K562 (cell line): ENCODE results near the gene LTK.

Source experiments
- DPF2 ChIP-seq: fragments of 450-650 bp; IDR thresholded peaks from 2 replicates; pipeline ENCODE4 v1.6.1; 2016
- GTF2F1 ChIP-seq: IDR thresholded peaks from 2 replicates; pipeline ENCODE4 v1.6.1; 2011; ENCODE audit warnings: low read depth, low read length, improper control_type of control experiment
- HNRNPUL1 ChIP-seq: fragments of 200-400 bp; formaldehyde crosslinking; IDR thresholded peaks from 2 replicates; pipeline ENCODE4 v1.6.1; 2017; ENCODE audit warnings: low read length
- KDM2B ChIP-seq: fragments of 250-450 bp; sonication (Bioruptor Pico); IDR thresholded peaks from 2 replicates; pipeline ENCODE4 v1.8.0; 2021; ENCODE audit warnings: mild to moderate bottlenecking, moderate library complexity
- NCOA1 ChIP-seq: fragments of 450-650 bp; IDR thresholded peaks from 2 replicates; pipeline ENCODE4 v1.6.1; 2016; ENCODE audit warnings: low read depth
- NR3C1 ChIP-seq: sonication (generic); formaldehyde crosslinking; IDR thresholded peaks from 2 replicates; pipeline ENCODE4 v1.8.1; 2022; ENCODE audit warnings: missing genetic modification reagents
- POLR2AphosphoS5 ChIP-seq: IDR thresholded peaks from 2 replicates; pipeline ENCODE4 v1.6.1; 2011; ENCODE audit warnings: mild to moderate bottlenecking, low read depth, low read length, moderate library complexity; ENCODE audit not compliant: control insufficient read depth, insufficient read depth
- TCFL5 ChIP-seq: fragments of 250-450 bp; sonication (Bioruptor Pico); conservative IDR thresholded peaks from 2 replicates; pipeline ENCODE4 v1.6.1; 2021; ENCODE audit warnings: mild to moderate bottlenecking, moderate library complexity, matching md5 sums
- TF ChIP-seq, protein P1 (sequence below), 3 experiments: IDR thresholded peaks in 2 of 3; conservative IDR thresholded peaks in 1 of 3; 2 replicates each; pipeline ENCODE4 v1.5.1; 2011 to 2012; ENCODE audit warnings: low read length in 3 of 3, mild to moderate bottlenecking in 3 of 3, control low read depth in 2 of 3, improper control_type of control experiment in 1 of 3, inconsistent platforms in 1 of 3, low read depth in 1 of 3, mixed read lengths in 1 of 3, moderate library complexity in 1 of 3; ENCODE audit not compliant: insufficient read depth in 2 of 3

DNA sequence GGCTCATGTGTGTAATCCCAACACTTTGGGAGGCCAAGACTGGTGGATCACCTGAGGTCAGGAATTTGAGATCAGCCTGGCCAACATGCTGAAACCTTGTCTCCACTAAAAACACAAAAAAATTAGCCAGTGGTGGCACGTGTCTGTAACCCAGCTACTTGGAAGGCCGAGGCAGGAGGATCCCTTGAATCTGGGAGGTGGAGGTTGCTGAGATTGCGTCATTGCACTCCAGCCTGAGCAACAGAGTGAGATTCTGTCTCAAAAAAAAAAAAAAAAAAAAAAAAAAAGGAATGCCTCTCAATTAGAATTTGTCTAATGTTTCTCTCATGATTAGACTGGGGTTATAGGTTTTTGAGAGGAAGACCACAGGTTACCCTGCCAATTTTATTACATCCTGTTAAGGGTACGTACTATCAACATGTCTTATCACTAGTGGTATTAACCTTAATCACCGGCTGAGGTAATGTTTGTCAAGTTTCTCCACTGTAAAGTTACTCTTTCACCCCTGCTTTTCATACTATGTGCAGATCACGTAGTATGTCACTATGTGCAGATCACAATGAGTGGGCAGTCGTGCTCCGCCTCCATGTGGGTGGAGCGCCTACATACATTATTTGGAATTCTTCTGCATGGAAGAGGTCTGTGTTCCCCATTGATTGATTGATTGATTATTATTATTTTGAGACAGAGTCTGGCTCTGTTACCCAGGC is 36.6 kb upstream of the LTK start:
- TF ChIP-seq POLR2AphosphoS5 (no peak), TCFL5 (no peak), NCOA1 (no peak), NR3C1 (CRISPR knock-in tag) (no peak), GTF2F1 (no peak), DPF2 (no peak), KDM2B (CRISPR knock-in tag) (no peak), HNRNPUL1 (no peak)
- TF ChIP-seq, protein P1, sequence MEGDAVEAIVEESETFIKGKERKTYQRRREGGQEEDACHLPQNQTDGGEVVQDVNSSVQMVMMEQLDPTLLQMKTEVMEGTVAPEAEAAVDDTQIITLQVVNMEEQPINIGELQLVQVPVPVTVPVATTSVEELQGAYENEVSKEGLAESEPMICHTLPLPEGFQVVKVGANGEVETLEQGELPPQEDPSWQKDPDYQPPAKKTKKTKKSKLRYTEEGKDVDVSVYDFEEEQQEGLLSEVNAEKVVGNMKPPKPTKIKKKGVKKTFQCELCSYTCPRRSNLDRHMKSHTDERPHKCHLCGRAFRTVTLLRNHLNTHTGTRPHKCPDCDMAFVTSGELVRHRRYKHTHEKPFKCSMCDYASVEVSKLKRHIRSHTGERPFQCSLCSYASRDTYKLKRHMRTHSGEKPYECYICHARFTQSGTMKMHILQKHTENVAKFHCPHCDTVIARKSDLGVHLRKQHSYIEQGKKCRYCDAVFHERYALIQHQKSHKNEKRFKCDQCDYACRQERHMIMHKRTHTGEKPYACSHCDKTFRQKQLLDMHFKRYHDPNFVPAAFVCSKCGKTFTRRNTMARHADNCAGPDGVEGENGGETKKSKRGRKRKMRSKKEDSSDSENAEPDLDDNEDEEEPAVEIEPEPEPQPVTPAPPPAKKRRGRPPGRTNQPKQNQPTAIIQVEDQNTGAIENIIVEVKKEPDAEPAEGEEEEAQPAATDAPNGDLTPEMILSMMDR (IDR thresholded peaks at IDR 0.05 in 2 of 3, conservative IDR thresholded peaks at IDR 0.05 in 1 of 3; ENCODE audit: insufficient read depth in 2 of 3, low read depth in 1 of 3, low read length in 3 of 3) = no peak
